ENCODE data around the gene CNPY1. TPM values are rescaled to one million over a fixed set of nuclear protein-coding genes. Genes with fewer than 3 reads are reported as not detected.

The CNPY1 gene
- total RNA-seq, 1 donor from 2014 or later, result not detected

DNA sequence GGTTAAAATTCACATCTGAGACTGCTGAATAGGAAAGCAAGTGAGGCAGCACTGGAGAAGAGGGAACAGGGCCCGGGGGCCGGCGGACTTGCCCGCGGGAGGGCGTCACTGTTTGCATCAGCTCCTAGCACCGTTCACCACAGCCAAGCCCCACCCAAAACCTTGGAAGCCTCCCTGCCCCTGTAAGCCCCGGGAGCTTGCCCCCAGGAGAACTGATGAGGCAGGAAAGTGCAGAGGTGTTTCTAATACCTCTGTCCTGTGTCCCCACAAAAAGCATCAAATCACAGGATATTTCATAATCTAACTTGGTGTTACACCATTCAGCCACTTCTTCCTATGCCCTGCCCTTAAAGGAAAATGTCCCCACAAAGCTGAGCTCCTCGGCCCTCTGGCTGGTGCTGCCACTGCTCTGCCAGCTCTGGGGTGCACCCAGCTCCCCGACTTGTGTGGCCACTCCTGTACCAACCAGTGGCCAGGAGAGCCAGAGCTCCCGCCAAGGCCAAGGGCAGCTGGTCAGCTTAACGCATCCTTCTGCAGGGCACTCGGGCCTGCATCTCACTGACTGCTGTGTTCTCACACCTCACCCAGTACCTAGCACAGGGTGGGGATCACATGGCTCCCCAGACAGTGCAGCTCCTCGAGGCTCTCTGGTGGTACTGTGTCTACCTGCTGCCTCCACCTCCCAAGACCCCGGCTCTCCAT lies 47.3 kb upstream of the CNPY1 start:
- no peak for TF ChIP-seq CTCF (IDR thresholded peaks at IDR 0.05; ENCODE audit: insufficient read depth, low read depth, low read length)
- Mint-ChIP-seq H3K9me3 (ENCODE audit: unreplicated experiment) (no peaks in the 10 kb centered on the region), H3K36me3 (ENCODE audit: low read depth, unreplicated experiment) (no peaks in the 10 kb centered on the region), H3K27me3 (ENCODE audit: low read depth, unreplicated experiment) (peaks cover 9% of the 10 kb centered on the region), H3K4me1 (ENCODE audit: low read depth, unreplicated experiment) (peaks cover 8% of the 10 kb centered on the region), H3K4me3 (ENCODE audit: unreplicated experiment) (no peak overlapping the region), H3K27ac (ENCODE audit: unreplicated experiment) (no peak overlapping the region)
- H3K27ac ChIP-seq (ENCODE audit: low read depth, low read length), result no peak overlapping the region
- no peak for FAIRE-seq
- no peaks in the 10 kb centered on the region for H3K4me1 ChIP-seq (ENCODE audit: insufficient read depth, low read length)
- no peaks in the 10 kb centered on the region for H3K36me3 ChIP-seq (ENCODE audit: insufficient read depth, low read length)
- no peak overlapping the region for H3K4me3 ChIP-seq (ENCODE audit: insufficient read depth, low read depth, low read length)
- DNase-seq (ENCODE audit: low read depth), result no peak
- H3K9me3 ChIP-seq (ENCODE audit: insufficient read depth, low read depth, low read length), result no peaks in the 10 kb centered on the region
- no peaks in the 10 kb centered on the region for H3K27me3 ChIP-seq (ENCODE audit: insufficient read depth, low read length)
- H3K79me2 ChIP-seq (ENCODE audit: insufficient read depth, low read length), result no peaks in the 10 kb centered on the region
- no peaks in the 10 kb centered on the region for H4K20me1 ChIP-seq (ENCODE audit: insufficient read depth, low read length)
- no peak overlapping the region for H3K9ac ChIP-seq (ENCODE audit: low read length)
- no peak overlapping the region for H3K4me2 ChIP-seq (ENCODE audit: low read length)
- H2AFZ ChIP-seq (ENCODE audit: low read depth, low read length), result no peak overlapping the region

- Mint-ChIP-seq H3K27ac (ENCODE audit: unreplicated experiment) (no peak overlapping the region), H3K36me3 (ENCODE audit: low read depth, unreplicated experiment) (no peaks in the 10 kb centered on the region), H3K27me3 (ENCODE audit: low read depth, unreplicated experiment) (peaks cover 21% of the 10 kb centered on the region), H3K4me3 (ENCODE audit: unreplicated experiment) (no peak overlapping the region), H3K9me3 (ENCODE audit: unreplicated experiment) (peaks cover 2% of the 10 kb centered on the region), H3K4me1 (ENCODE audit: low read depth, unreplicated experiment) (peaks cover 3% of the 10 kb centered on the region)
- Histone ChIP-seq H4K20me1 (ENCODE audit: insufficient read depth, low read length) (no peaks in the 10 kb centered on the region), H3K9me3 (ENCODE audit: insufficient read depth, low read depth, low read length) (no peaks in the 10 kb centered on the region), H3K4me2 (ENCODE audit: low read length) (no peak overlapping the region), H3K27me3 (ENCODE audit: insufficient read depth, low read length) (no peaks in the 10 kb centered on the region), H3K79me2 (ENCODE audit: insufficient read depth, low read length) (no peaks in the 10 kb centered on the region), H3K27ac (ENCODE audit: low read depth, low read length) (no peak overlapping the region), H3K36me3 (ENCODE audit: insufficient read depth, low read length) (no peaks in the 10 kb centered on the region), H2AFZ (ENCODE audit: low read depth, low read length) (no peak overlapping the region), H3K9ac (ENCODE audit: low read length) (no peak overlapping the region), H3K4me3 (ENCODE audit: insufficient read depth, low read depth, low read length) (no peak overlapping the region), H3K4me1 (ENCODE audit: insufficient read depth, low read length) (no peaks in the 10 kb centered on the region)
- no peak for TF ChIP-seq CTCF (IDR thresholded peaks at IDR 0.05; ENCODE audit: insufficient read depth, low read depth, low read length)
- TF ChIP-seq EZH2 (IDR thresholded peaks at IDR 0.05; ENCODE audit: insufficient read depth, low read length), result no peak
- DNase-seq (ENCODE audit: low read depth) (no peak), FAIRE-seq (no peak)
Observed at GRCh38 chr7:155591055-155591775, 44.9 kb upstream of the CNPY1 start.
